ENCODE data around the gene ADPRM. TPM values are rescaled to one million over a fixed set of nuclear protein-coding genes. Genes with fewer than 3 reads are reported as not detected.
"Not testable (repeated sequence)": the region's sequence is repeated elsewhere in the genome, so short reads cannot be mapped to it uniquely, and the experiment has no call there.

Gene ADPRM
- 5.9 and 10.3 TPM in 2 replicates for total RNA-seq

GRCh38 chr17:10697092-10698081 is at the start of gene ADPRM, which contains the start of gene SCO1:
ADPRM (plus strand) TSS chr17:10697594; CDS start chr17:10704927, 7,333 bp downstream.
SCO1 (minus strand) TSS chr17:10697533; CDS start chr17:10697507, 26 bp downstream.
- peak; percentile 45 for DNase-seq (ENCODE audit: extremely low read depth, low read depth, low spot score)

- no peak for DNase-seq (ENCODE audit: extremely low read depth, low read depth, low spot score)
These were observed 49.0 kb upstream of the ADPRM start for GRCh38 chr17:10648381-10648780.

GRCh38 chr17:10648956-10649355 is 48.4 kb upstream of the ADPRM start:
- DNase-seq (ENCODE audit: extremely low read depth, low read depth, low spot score) = no peak

- DNase-seq (ENCODE audit: extremely low read depth, low read depth, low spot score) = no peak
These were observed 47.8 kb upstream of the ADPRM start for GRCh38 chr17:10649602-10650001.

- DNase-seq (ENCODE audit: extremely low read depth, low read depth, low spot score) = no peak
These were observed 45.5 kb upstream of the ADPRM start for GRCh38 chr17:10651927-10652326.

GRCh38 chr17:10652984-10653659 is 44.3 kb upstream of the ADPRM start:
- DNase-seq (ENCODE audit: extremely low read depth, low read depth, low spot score) = no peak

GRCh38 chr17:10653987-10654386 is 43.4 kb upstream of the ADPRM start:
- DNase-seq (ENCODE audit: extremely low read depth, low read depth, low spot score) = no peak

GRCh38 chr17:10657148-10657547 is 40.2 kb upstream of the ADPRM start, which contains the start of gene MYH3:
MYH3 (minus strand) TSS chr17:10657309; CDS start chr17:10655064, 2,245 bp downstream.
- DNase-seq (ENCODE audit: extremely low read depth, low read depth, low spot score) = no peak

GRCh38 chr17:10657879-10658278 is 39.5 kb upstream of the ADPRM start:
- DNase-seq (ENCODE audit: extremely low read depth, low read depth, low spot score) = no peak

- DNase-seq (ENCODE audit: extremely low read depth, low read depth, low spot score) = no peak
These were observed 36.0 kb upstream of the ADPRM start for GRCh38 chr17:10661437-10661836.

GRCh38 chr17:10663231-10663630 is 34.2 kb upstream of the ADPRM start:
- no peak for DNase-seq (ENCODE audit: extremely low read depth, low read depth, low spot score)

GRCh38 chr17:10664571-10664970 is 32.8 kb upstream of the ADPRM start:
- DNase-seq (ENCODE audit: extremely low read depth, low read depth, low spot score) = no peak

- no peak for DNase-seq (ENCODE audit: extremely low read depth, low read depth, low spot score)
These were observed 30.5 kb upstream of the ADPRM start for GRCh38 chr17:10666906-10667305.

- DNase-seq (ENCODE audit: extremely low read depth, low read depth, low spot score) = no peak
These were observed 28.6 kb upstream of the ADPRM start for GRCh38 chr17:10668775-10669174.

- no peak for DNase-seq (ENCODE audit: extremely low read depth, low read depth, low spot score)
These were observed 24.1 kb upstream of the ADPRM start for GRCh38 chr17:10673312-10673711.

- DNase-seq (ENCODE audit: extremely low read depth, low read depth, low spot score) = no peak
These were observed 22.7 kb upstream of the ADPRM start for GRCh38 chr17:10674704-10675103.

- no peak for DNase-seq (ENCODE audit: extremely low read depth, low read depth, low spot score)
These were observed 15.4 kb upstream of the ADPRM start for GRCh38 chr17:10681866-10682446.

- peak; percentile 36 for DNase-seq (ENCODE audit: extremely low read depth, low read depth, low spot score)
These were observed 13.5 kb upstream of the ADPRM start for GRCh38 chr17:10683853-10684252.

- no peak for DNase-seq (ENCODE audit: extremely low read depth, low read depth, low spot score)
These were observed 9.9 kb upstream of the ADPRM start for GRCh38 chr17:10687499-10687898.

GRCh38 chr17:10695875-10696407 is 1.5 kb upstream of the ADPRM start:
- not testable (repeated sequence) for DNase-seq (ENCODE audit: extremely low read depth, low read depth, low spot score)

Data from glomerular endothelial cell (primary cell).